ENCODE measurements around the gene ADA.

Gene ADA

GRCh38 chr20:44644230-44644617 is 7.3 kb downstream of the ADA start:
- TF ChIP-seq SIN3A (IDR thresholded peaks at IDR 0.05; ENCODE audit: borderline replicate concordance, insufficient read depth, low read length) (no peak), TAF1 (IDR thresholded peaks at IDR 0.05; ENCODE audit: borderline replicate concordance, insufficient read depth, low read length) (no peak), POLR2AphosphoS5 (IDR thresholded peaks at IDR 0.05; ENCODE audit: low read depth, low read length) (no peak), REST (IDR thresholded peaks at IDR 0.05; ENCODE audit: insufficient read depth in 1 of 2, low read depth in 2 of 2, low read length in 2 of 2) (no peak), FOXP2 (optimal IDR thresholded peaks at IDR 0.05; ENCODE audit: borderline replicate concordance, extremely low read depth, extremely low read length, insufficient read depth) (no peak)

GRCh38 chr20:44643596-44644229 is 7.8 kb downstream of the ADA start:
- TF ChIP-seq FOXP2 (optimal IDR thresholded peaks at IDR 0.05; ENCODE audit: borderline replicate concordance, extremely low read depth, extremely low read length, insufficient read depth) (peak; percentile 95), SIN3A (IDR thresholded peaks at IDR 0.05; ENCODE audit: borderline replicate concordance, insufficient read depth, low read length) (peak; percentile 21; the same call in 1 of the 2 replicates), REST (IDR thresholded peaks at IDR 0.05; ENCODE audit: insufficient read depth in 1 of 2, low read depth in 2 of 2, low read length in 2 of 2) (no peak)

GRCh38 chr20:44643154-44643519 is 8.4 kb downstream of the ADA start:
- TF ChIP-seq POLR2AphosphoS5 (IDR thresholded peaks at IDR 0.05; ENCODE audit: low read depth, low read length): no peak
- no peak for TF ChIP-seq FOXP2 (optimal IDR thresholded peaks at IDR 0.05; ENCODE audit: borderline replicate concordance, extremely low read depth, extremely low read length, insufficient read depth)
- TF ChIP-seq SIN3A (IDR thresholded peaks at IDR 0.05; ENCODE audit: borderline replicate concordance, insufficient read depth, low read length): no peak

- no peak; the same call in 1 of the 2 replicates for TF ChIP-seq POLR2AphosphoS5 (IDR thresholded peaks at IDR 0.05; ENCODE audit: low read depth, low read length)
- TF ChIP-seq TAF1 (IDR thresholded peaks at IDR 0.05; ENCODE audit: borderline replicate concordance, insufficient read depth, low read length): no peak
- no peak for TF ChIP-seq SIN3A (IDR thresholded peaks at IDR 0.05; ENCODE audit: borderline replicate concordance, insufficient read depth, low read length)
- no peak for TF ChIP-seq FOXP2 (optimal IDR thresholded peaks at IDR 0.05; ENCODE audit: borderline replicate concordance, extremely low read depth, extremely low read length, insufficient read depth)
- no peak for TF ChIP-seq REST (IDR thresholded peaks at IDR 0.05; ENCODE audit: insufficient read depth in 1 of 2, low read depth in 2 of 2, low read length in 2 of 2)
These were observed 9.0 kb downstream of the ADA start for GRCh38 chr20:44642203-44643153.

GRCh38 chr20:44641325-44641724 is 10.2 kb downstream of the ADA start:
- TF ChIP-seq SIN3A (IDR thresholded peaks at IDR 0.05; ENCODE audit: borderline replicate concordance, insufficient read depth, low read length): no peak
- TF ChIP-seq TAF1 (IDR thresholded peaks at IDR 0.05; ENCODE audit: borderline replicate concordance, insufficient read depth, low read length): no peak

- TF ChIP-seq REST (IDR thresholded peaks at IDR 0.05; ENCODE audit: insufficient read depth in 1 of 2, low read depth in 2 of 2, low read length in 2 of 2) (no peak), TAF1 (IDR thresholded peaks at IDR 0.05; ENCODE audit: borderline replicate concordance, insufficient read depth, low read length) (no peak), FOXP2 (optimal IDR thresholded peaks at IDR 0.05; ENCODE audit: borderline replicate concordance, extremely low read depth, extremely low read length, insufficient read depth) (no peak), POLR2AphosphoS5 (IDR thresholded peaks at IDR 0.05; ENCODE audit: low read depth, low read length) (no peak)
These were observed 11.0 kb downstream of the ADA start for GRCh38 chr20:44640522-44640921.

Data from PFSK-1 (cell line).